T-helper 1 cell treated with Interleukin-12 subunit alpha and Interleukin-12 subunit beta and Interleukin-4 antibody, amounts not matched to agents 30 μg/mL and 1 μg/mL, for 36 hours (primary cell): Measurements from ENCODE around the gene SRGAP2B.
"Not testable (repeated sequence)": the region's sequence is repeated elsewhere in the genome, so short reads cannot be mapped to it uniquely, and the experiment has no call there.

ENCODE experiments used
- H3K27ac Mint-ChIP-seq: one replicate; pipeline ENCODE4 v1.8.0; 2021; ENCODE audit warnings: mild to moderate bottlenecking, mixed read lengths
- H3K27me3 Mint-ChIP-seq: one replicate; pipeline ENCODE4 v1.8.0; 2021; ENCODE audit warnings: low read depth, mixed read lengths
- H3K36me3 Mint-ChIP-seq: one replicate; pipeline ENCODE4 v1.8.0; 2021; ENCODE audit warnings: low read depth, mixed read lengths
- H3K4me1 Mint-ChIP-seq: one replicate; pipeline ENCODE4 v1.8.0; 2021; ENCODE audit warnings: low read depth, mixed read lengths
- H3K4me3 Mint-ChIP-seq: one replicate; pipeline ENCODE4 v1.8.0; 2021; ENCODE audit warnings: mild to moderate bottlenecking, moderate library complexity, mixed read lengths
- H3K9me3 Mint-ChIP-seq: one replicate; pipeline ENCODE4 v1.8.0; 2021; ENCODE audit warnings: mixed read lengths

The SRGAP2B gene

DNA sequence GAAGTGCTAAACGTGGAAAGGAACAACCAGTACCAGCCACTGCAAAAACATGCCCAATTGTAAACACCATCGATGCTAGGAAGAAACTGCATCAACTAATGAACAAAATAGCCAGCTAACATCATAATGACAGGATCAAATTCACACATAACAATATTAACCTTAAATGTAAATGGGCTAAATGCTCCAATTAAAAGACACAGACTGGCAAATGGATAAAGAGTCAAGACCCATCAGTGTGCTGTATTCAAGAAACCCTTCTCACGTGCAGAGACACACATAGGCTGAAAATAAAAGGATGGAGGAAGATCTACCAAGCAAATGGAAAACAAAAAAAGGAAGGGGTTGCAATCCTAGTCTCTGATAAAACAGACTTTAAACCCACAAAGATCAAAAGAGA is 128.6 kb downstream of the SRGAP2B start:
- not testable (repeated sequence) for H3K4me1 Mint-ChIP-seq, H3K27me3 Mint-ChIP-seq, H3K4me3 Mint-ChIP-seq, H3K27ac Mint-ChIP-seq, H3K36me3 Mint-ChIP-seq, H3K9me3 Mint-ChIP-seq

DNA sequence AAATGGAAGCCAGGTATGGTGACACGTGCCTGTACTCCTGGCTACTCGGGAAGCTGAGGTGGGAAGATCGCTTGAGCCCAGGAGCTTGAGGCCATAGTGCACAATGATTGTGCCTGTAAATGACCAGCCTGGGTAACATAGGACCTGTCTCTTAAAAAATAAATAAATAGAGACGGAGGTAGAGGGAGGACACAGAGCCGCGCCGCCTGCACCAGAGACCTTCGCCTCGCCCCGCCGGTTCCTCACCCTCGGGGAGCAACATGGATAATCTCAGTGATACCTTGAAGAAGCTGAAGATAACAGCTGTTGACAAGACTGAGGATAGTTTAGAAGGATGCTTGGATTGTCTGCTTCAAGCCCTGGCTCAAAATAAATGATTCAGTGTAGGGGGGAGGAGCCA is 130.4 kb downstream of the SRGAP2B start:
- not testable (repeated sequence) for H3K36me3 Mint-ChIP-seq, H3K4me1 Mint-ChIP-seq, H3K27ac Mint-ChIP-seq, H3K4me3 Mint-ChIP-seq, H3K9me3 Mint-ChIP-seq, H3K27me3 Mint-ChIP-seq

DNA sequence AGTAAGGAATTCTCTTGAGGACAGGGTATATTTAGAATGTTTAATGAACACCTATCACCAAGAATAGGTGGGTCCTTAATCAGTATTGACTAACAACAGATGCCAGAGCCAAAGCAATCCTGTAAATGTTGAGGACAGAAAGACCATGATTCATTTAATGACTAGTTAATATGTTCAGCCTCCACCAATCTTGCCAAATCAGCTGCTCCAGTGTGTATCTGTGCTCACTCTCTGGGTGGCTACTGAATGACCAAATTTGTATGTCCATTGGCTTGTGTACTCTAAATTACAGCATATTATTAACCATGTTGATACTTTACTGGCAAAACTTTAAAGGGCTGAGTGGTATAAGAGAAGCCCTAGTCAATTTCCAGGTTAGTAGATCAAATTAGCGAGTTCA is 130.9 kb downstream of the SRGAP2B start:
- not testable (repeated sequence) for H3K4me3 Mint-ChIP-seq, H3K27ac Mint-ChIP-seq, H3K9me3 Mint-ChIP-seq, H3K4me1 Mint-ChIP-seq, H3K27me3 Mint-ChIP-seq, H3K36me3 Mint-ChIP-seq

DNA sequence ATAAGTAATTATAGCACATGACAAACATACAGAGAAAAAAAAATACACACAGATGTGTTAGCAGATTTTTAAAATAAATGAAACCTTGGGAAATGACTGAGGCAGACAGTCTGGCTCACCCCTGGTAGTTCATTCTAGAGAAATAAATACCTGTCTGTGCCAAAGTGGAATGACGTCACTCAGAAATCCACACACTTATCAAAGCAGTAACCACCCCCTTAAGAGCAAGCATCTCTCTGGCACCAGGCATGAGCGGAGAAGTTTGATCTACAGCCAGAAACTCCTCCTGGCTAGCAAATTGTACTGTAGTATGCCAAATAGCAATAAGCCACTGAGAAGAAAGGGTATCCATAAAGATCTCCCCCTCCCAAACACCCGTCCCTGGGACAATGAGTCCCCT is 131.6 kb downstream of the SRGAP2B start:
- not testable (repeated sequence) for H3K27ac Mint-ChIP-seq, H3K4me3 Mint-ChIP-seq, H3K9me3 Mint-ChIP-seq, H3K4me1 Mint-ChIP-seq, H3K36me3 Mint-ChIP-seq, H3K27me3 Mint-ChIP-seq

DNA sequence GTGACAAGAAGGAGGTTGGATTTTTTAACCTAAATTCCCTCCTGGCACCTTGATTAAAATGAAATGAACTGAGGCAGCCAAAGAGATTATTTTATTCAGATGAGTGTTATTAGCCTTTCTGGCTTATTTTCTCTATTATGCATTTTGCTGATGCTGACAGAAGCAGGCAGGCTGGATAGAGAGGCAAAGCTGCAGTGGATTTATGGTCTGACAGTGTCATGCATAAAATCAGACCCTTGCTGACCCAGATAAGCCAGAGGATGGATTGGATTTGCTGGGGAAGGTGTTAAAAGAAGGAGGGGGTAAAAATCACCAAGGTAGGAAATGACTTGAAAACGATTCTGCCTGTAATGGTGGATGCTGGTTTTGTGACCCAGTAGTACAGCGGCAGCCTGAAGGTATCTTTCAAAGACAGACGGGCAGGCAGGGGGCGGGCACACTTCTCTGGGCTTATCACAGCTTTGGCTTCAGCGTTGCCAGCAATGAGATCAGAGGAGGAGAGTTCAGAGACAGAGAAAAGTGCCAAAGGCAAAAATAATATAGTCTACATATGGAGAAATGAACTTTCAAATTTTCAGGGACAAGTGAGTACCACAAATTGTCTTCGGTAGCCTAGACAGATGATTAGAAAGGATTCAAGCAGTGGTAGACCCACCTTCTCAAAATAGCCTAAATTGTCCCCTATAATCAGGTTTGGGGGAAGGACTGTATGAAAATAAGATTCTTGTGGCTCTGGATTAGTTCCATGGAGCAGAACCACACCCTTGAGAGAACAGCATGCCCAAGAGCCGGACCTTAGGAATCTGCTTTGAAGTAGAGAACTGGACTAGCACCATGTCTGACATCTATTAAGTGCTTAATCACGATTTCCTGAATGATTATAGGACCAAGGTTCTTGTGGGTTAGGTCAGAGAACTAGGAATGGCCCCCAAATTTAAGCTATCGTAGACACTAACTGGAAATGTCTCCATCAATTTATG is 133.2 kb downstream of the SRGAP2B start:
- not testable (repeated sequence) for H3K4me3 Mint-ChIP-seq, H3K27ac Mint-ChIP-seq, H3K4me1 Mint-ChIP-seq, H3K36me3 Mint-ChIP-seq, H3K9me3 Mint-ChIP-seq, H3K27me3 Mint-ChIP-seq

DNA sequence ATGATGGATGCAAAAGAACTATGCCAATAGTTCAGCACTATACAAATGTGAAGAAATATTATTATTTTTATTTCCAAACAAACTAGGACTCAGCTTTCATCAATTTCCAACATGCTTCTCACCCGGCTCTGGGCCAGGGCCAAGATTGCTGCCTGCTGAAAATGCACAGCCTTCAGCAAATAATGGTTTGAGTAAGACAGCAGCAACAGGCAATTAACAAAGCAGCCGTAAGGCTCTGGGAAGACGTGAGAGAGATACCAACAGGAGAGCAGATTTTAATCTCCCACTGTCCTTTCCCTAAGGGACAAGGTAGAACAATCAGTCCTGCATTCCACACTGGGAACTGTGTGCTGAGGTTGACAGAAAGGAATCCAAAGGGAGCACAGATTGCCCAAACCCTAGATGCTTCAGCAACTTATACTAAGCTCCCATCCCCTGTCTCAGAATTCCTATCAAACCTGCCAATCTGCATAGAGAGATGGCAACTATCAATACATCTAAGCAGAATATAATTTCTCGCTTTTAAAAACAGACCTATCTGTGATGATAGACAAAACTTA is 134.1 kb downstream of the SRGAP2B start:
- not testable (repeated sequence) for H3K27ac Mint-ChIP-seq, H3K36me3 Mint-ChIP-seq, H3K27me3 Mint-ChIP-seq, H3K4me3 Mint-ChIP-seq, H3K4me1 Mint-ChIP-seq, H3K9me3 Mint-ChIP-seq

DNA sequence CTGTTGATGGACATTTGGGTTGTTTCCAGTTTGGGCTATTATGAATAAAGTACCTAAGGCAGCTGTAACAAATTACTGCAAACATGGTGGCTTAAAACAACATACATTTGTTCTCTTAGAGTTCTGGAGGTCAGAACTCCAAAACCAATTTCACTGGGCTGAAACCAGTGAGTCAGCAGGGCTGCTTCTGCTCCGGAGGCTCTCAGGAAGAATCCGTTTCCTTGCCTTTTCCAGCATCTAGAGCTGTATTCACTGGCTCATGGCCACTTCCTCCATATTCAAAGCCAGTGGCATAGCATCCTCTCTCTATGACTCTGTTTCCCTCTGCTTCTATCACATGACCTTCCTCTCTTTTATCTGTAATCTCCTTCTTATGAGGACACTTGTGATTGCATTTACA is 146.7 kb downstream of the SRGAP2B start:
- not testable (repeated sequence) for H3K4me1 Mint-ChIP-seq, H3K27ac Mint-ChIP-seq, H3K36me3 Mint-ChIP-seq, H3K27me3 Mint-ChIP-seq, H3K4me3 Mint-ChIP-seq, H3K9me3 Mint-ChIP-seq

DNA sequence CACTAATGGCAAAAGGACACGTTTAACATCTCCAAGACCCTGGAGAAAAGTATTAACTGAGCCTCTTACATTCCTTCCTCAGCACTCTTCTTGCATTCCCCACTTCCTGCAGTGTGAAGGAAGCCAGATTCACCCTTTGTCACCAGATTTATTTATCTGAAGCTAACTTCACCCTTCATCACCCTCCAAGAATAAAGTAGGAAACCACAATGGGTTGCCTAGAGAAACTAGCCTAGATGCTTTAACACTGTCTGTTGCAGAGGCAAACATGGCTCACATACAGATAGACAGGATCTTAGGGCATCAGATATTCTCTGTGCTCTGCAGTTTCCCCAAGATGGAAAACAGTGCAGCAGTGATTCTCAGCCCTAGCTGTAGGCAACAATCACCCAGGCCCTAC is 147.6 kb downstream of the SRGAP2B start:
- H3K27me3 Mint-ChIP-seq, H3K4me1 Mint-ChIP-seq, H3K27ac Mint-ChIP-seq, H3K9me3 Mint-ChIP-seq, H3K4me3 Mint-ChIP-seq, H3K36me3 Mint-ChIP-seq: not testable (repeated sequence)

DNA sequence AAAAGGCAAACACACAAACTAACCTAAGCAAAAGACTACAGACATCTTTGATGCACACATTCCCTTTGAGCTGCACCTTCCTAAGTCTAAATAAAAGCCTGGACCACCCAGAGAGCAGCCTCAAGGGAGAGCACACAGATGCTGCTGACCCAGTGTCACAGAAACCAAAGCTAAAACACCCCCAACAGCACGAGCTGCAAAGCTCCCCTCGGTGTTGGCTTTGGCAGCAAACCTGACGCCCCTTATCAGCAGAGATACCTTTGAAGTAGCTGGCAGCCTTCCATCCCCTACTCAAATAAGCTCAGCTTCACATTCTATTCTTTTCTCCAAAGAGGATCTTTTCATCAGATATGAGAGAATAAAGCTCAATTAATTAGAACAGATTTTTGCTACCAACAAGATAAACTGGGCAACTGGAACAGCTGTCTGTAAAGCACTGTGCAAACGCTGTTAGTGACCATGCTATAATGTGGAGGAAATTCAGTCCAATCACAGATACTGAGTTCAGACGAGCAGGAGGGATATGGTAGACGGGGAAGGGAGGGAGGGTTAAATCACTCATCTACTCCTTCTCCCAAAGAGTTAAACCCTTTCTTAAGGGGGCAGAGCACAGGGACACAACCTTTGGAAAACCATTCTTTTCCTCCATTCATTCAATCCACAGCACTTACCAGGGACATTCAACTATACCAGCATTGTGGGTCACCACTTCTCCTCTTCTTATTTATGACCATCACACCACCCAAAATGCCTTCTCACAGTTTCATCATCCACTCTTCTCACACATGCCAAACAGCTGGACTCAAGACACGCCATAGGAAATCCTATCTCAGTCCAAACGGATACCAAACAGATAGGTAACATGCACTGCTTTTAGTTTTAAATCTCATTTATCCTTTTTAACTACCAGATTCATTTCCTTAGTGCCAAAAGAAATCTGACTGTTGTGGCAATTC is 148.3 kb downstream of the SRGAP2B start:
- H3K27me3 Mint-ChIP-seq, H3K27ac Mint-ChIP-seq, H3K36me3 Mint-ChIP-seq, H3K4me3 Mint-ChIP-seq, H3K4me1 Mint-ChIP-seq, H3K9me3 Mint-ChIP-seq: not testable (repeated sequence)

DNA sequence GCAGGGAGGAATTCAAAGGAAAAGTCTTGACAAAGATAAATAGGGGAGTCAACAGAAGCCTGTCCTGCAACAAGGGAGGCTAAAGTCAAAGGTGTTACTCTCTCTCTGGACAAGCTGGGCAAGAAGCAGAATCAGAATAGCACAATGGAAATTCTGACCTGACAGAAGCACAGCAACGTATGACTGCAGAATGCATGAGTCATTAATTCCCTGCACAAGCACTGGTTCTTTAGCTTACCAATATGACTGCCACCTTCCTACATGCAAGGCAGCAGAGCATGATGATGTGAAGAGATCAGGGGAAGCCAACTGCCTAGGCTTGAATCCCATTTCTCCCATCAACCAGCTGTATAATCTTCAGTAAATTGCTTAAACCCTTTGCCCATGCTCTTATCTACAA is 153.4 kb downstream of the SRGAP2B start:
- not testable (repeated sequence) for H3K27me3 Mint-ChIP-seq, H3K9me3 Mint-ChIP-seq, H3K4me1 Mint-ChIP-seq, H3K4me3 Mint-ChIP-seq, H3K27ac Mint-ChIP-seq, H3K36me3 Mint-ChIP-seq

DNA sequence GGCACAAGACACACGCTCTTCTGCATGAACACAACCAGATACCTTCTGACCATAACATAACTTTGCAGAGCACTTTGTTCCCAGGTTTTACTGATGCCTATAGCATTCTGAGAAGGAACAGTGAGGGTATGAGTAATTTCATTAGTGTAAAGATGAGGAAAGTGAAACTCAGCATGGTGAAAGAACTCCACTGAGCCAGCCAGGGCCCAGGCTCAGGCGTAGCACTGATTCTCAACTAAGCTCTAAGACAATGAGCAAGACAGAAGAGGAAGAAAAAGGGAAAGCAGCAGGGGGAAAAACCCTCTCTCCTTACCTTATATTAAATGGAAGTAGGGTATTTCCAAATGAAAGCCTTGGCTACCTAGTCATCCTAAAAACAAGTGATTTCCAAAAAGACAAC is 155.1 kb downstream of the SRGAP2B start:
- peak overlapping the region; percentile 76 for H3K27ac Mint-ChIP-seq
- H3K36me3 Mint-ChIP-seq, H3K9me3 Mint-ChIP-seq, H3K4me1 Mint-ChIP-seq, H3K27me3 Mint-ChIP-seq: not testable (repeated sequence)
- H3K4me3 Mint-ChIP-seq = peak overlapping the region; percentile 67

DNA sequence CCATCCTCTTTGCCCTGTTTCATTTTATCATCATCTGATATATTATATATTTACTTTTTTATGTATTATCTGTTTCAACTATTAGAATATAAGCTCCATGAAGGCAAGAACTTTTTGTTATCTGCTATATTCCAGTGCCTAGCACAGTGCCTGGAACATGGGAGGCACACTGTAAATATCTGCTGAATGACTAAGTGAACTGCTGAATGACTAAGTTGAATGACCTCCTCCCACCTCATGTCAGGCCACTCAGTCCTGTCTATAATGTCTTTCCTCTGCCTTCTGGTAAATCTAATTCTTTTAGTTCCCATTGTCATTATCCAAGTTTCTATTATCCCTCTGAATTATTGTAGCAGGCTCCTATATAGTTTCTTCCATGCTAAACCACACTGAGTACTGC is 156.5 kb downstream of the SRGAP2B start:
- H3K36me3 Mint-ChIP-seq, H3K4me3 Mint-ChIP-seq: not testable (repeated sequence)

DNA sequence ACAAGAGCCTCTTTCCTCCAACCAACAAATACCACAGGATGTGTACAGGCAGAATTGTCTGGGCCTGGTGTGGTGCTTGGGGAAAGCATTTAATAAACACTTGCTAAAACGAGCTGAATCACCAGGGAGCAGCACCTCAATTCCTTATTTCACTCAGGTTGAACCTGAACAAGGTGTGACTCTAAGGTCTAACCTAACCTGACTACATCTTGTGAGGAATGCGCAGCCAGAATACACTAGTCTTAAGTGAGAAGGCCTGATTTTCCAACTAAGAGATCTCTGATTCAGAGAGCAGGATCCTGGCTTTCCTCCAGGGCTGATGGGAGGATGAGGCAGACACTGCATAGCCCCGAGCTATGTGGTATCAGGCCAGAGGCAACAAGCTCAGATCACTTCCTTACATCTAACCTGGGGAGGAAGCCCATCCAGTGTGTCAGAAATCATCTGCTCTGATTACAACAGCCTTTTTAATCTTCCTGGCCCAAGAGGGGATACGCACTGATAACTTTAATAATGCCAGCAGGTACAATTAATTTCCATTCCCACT is 158.9 kb downstream of the SRGAP2B start:
- H3K36me3 Mint-ChIP-seq, H3K9me3 Mint-ChIP-seq, H3K27ac Mint-ChIP-seq, H3K27me3 Mint-ChIP-seq, H3K4me1 Mint-ChIP-seq, H3K4me3 Mint-ChIP-seq: not testable (repeated sequence)

More for the DNA sequence above, 156.5 kb downstream of the SRGAP2B start:
- not testable (repeated sequence) for H3K9me3 Mint-ChIP-seq, H3K27ac Mint-ChIP-seq, H3K4me1 Mint-ChIP-seq, H3K27me3 Mint-ChIP-seq

DNA sequence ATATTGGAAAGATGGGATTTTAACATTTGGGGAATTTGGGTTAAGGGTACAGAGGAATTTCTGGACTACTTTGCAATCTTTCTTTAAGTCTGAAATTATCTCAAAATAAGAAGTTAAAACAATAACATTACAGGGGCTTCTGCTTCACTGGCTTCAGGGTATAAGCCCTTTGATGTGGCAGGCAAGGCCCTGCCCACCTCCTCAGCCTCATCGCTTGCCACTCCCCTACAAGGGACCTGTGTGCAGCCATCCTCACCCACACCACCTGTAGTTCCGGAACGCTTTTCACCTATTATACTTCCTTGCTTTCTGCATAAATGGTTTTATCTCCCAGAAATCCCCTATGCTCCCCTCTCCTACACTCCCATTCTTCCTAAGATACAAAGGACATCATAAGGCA is 159.8 kb downstream of the SRGAP2B start:
- H3K4me1 Mint-ChIP-seq, H3K36me3 Mint-ChIP-seq, H3K4me3 Mint-ChIP-seq: not testable (repeated sequence)

DNA sequence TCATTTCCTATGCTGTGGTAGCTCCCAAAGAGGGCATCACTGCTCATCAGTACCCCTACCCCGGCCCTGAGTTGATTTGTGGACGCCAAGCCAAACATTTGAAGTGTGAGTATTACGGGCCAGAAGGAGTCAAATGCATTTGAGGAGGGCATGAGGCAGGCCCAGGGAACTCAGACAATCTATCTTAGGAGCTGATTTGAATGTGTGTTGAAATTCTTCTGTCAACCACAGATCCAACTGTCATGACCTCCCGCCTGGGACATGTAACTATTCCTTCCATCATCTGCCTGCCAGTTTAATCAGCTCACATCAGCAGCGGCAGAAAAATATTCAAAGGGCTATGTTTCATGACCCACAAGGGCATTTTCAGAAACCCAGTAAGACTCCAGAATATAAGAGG is 162.1 kb downstream of the SRGAP2B start:
- H3K27me3 Mint-ChIP-seq, H3K9me3 Mint-ChIP-seq, H3K4me1 Mint-ChIP-seq, H3K27ac Mint-ChIP-seq, H3K4me3 Mint-ChIP-seq, H3K36me3 Mint-ChIP-seq: not testable (repeated sequence)

More for the DNA sequence above, 159.8 kb downstream of the SRGAP2B start:
- H3K27me3 Mint-ChIP-seq, H3K9me3 Mint-ChIP-seq, H3K27ac Mint-ChIP-seq: not testable (repeated sequence)
